HepG2 (cell line): ENCODE results near the gene PIEZO1. TPM values are rescaled to one million over a fixed set of nuclear protein-coding genes. Genes with fewer than 3 reads are reported as not detected.

ENCODE experiments used
- ATAC-seq: fragments of 200-7000 bp; cut with Tn5 transposase; 3 replicates; pipeline ENCODE4 v1.9.1; 2020; ENCODE audit warnings: mild to moderate bottlenecking, moderate library complexity
- BruUV-seq: library from RNA; stranded (reverse); fragments of 400-500 nt; replicated peaks from 2 replicates; lab custom pipeline; 2021; lab: Mats Ljungman, UMichigan
- CTCF ChIA-PET: fragments of 300-600 bp; formaldehyde crosslinking; extraction: SDS; loops from one replicate; lab custom pipeline; 2021; ENCODE audit warnings: low total read pairs, inconsistent platforms, low intra/inter-chr PET ratio; lab: Yijun Ruan, JAX
- POLR2A ChIA-PET: fragments of 350-600 bp; sonication (Branson Sonifier 250); formaldehyde crosslinking; loops from one replicate; lab custom pipeline; 2020; ENCODE audit warnings: antibody characterized with exemption, inconsistent platforms; lab: Yijun Ruan, JAX
- DNase-seq: peaks from one replicate; pipeline ENCODE4 v3.0.0-alpha.2; 2015; ENCODE audit warnings: low spot score
- FAIRE-seq: peaks from 3 replicates; lab custom pipeline; 2011; peaks lifted over from hg19 to GRCh38; lab: Jason Lieb, UNC
- H2AFZ ChIP-seq: one replicate; pipeline ENCODE4 v1.6.1; 2011; ENCODE audit warnings: low read length, inconsistent platforms
- H3K27ac ChIP-seq: fragments of 300-600 bp; 3 replicates; pipeline ENCODE4 v1.8.0; 2011; ENCODE audit warnings: mixed run types, mild to moderate bottlenecking, mixed read lengths, low read length, inconsistent platforms; ENCODE audit not compliant: insufficient read depth; ENCODE audit errors: extremely low read length
- H3K27me3 ChIP-seq, 2 experiments: fragments of 200-600 bp in 1 of 2; 2 replicates in 1 of 2; 3 replicates in 1 of 2; pipeline versions ENCODE4 v1.6.0 to v1.8.0; 2011; ENCODE audit warnings: low read length in 2 of 2, mild to moderate bottlenecking in 2 of 2, moderate library complexity in 2 of 2, inconsistent platforms in 1 of 2; ENCODE audit not compliant: insufficient read depth in 2 of 2, control insufficient read depth in 1 of 2
- H3K36me3 ChIP-seq, 2 experiments: fragments of 200-600 bp in 1 of 2; replicated peaks in 1 of 2; 2 replicates in 1 of 2; 3 replicates in 1 of 2; pipeline versions ENCODE4 v1.5.1 to v1.8.0; 2011; ENCODE audit warnings: low read length in 2 of 2, inconsistent platforms in 1 of 2; ENCODE audit not compliant: insufficient read depth in 2 of 2, control insufficient read depth in 1 of 2
- H3K4me1 ChIP-seq: 2 replicates; pipeline ENCODE4 v1.5.1; 2012; ENCODE audit warnings: low read length, inconsistent platforms; ENCODE audit not compliant: insufficient read depth
- H3K4me2 ChIP-seq: 2 replicates; pipeline ENCODE4 v1.6.0; 2011; ENCODE audit warnings: low read depth, low read length, inconsistent platforms
- H3K4me3 ChIP-seq, 3 experiments: fragments of 200-600 bp in 1 of 3; sonication (generic), shearing (Covaris generic) in 1 of 3; replicated peaks in 1 of 3; 2 replicates each; pipeline ENCODE4 v1.5.1; 2011 to 2016; ENCODE audit warnings: low read length in 3 of 3, inconsistent platforms in 2 of 3, low read depth in 2 of 3, mild to moderate bottlenecking in 2 of 3, control low read depth in 1 of 3, mixed read lengths in 1 of 3; ENCODE audit not compliant: insufficient read depth in 1 of 3
- H3K79me2 ChIP-seq: one replicate; pipeline ENCODE4 v1.6.1; 2011; ENCODE audit warnings: low read length, inconsistent platforms; ENCODE audit not compliant: insufficient read depth
- H3K9ac ChIP-seq: 2 replicates; pipeline ENCODE4 v1.6.0; 2011; ENCODE audit warnings: mild to moderate bottlenecking, low read depth, low read length, inconsistent platforms; ENCODE audit not compliant: insufficient read depth
- H3K9me3 ChIP-seq: 2 replicates; pipeline ENCODE4 v1.5.1; 2012; ENCODE audit warnings: mild to moderate bottlenecking, low read length
- H4K20me1 ChIP-seq: 2 replicates; pipeline ENCODE4 v1.6.0; 2011; ENCODE audit warnings: inconsistent platforms, mild to moderate bottlenecking, low read length, moderate library complexity; ENCODE audit not compliant: insufficient read depth
- AGO2 ChIP-seq: fragments of 200-400 bp; formaldehyde crosslinking; optimal IDR thresholded peaks from 2 replicates; pipeline ENCODE3; 2017; ENCODE audit warnings: mild to moderate bottlenecking, low read depth, low read length, moderate library complexity
- HNRNPUL1 ChIP-seq: fragments of 200-400 bp; formaldehyde crosslinking; IDR thresholded peaks from 2 replicates; pipeline ENCODE4 v1.6.1; 2017; ENCODE audit warnings: low read depth, mild to moderate bottlenecking, low read length, moderate library complexity
- ZNF547 ChIP-seq: sonication (generic); formaldehyde crosslinking; IDR thresholded peaks from 2 replicates; pipeline ENCODE4 v1.5.1; 2020; ENCODE audit warnings: mild to moderate bottlenecking, missing genetic modification reagents
- WGBS: methylation state at CpG from one replicate; pipeline ENCODE4 v1.1.6; 2017; ENCODE audit warnings: low lambda C conversion rate; 5-methylcytosine and 5-hydroxymethylcytosine counted together
- in situ Hi-C: cut with HindIII; loops from 2 replicates; pipeline ENCODE4 v1.10.0; 2017; ENCODE audit warnings: low pct_unique_long_range_greater_than_20kb; ENCODE audit not compliant: extremely low pct_ligation_motif_present
- intact Hi-C: fragments of 100-400 bp; cut with micrococcal nuclease; formaldehyde crosslinking; loops from one replicate; pipeline ENCODE4 v1.10.0; 2022; ENCODE audit not compliant: unreplicated experiment
- polyA plus RNA-seq, 8 experiments: library from polyadenylated mRNA; depleted of rRNA in 3 of 8; stranded (reverse) in 7 of 8; unstranded in 1 of 8; fragments of >200 nt; fragmentation: Illumina TruSeq in 4 of 8; extraction: Trizol in 4 of 8; gene quantifications; 2 replicates each; pipeline versions ENCODE4 v1.2.1 to v1.2.3, GENCODE V29; 2011 to 2016; ENCODE audit warnings: low read depth in 4 of 8, missing spikeins in 1 of 8, mixed read lengths in 1 of 8; ENCODE audit not compliant: insufficient read depth in 1 of 8
- total RNA-seq, 5 experiments: library from RNA; depleted of rRNA; stranded (reverse); fragments of >200 nt; fragmentation: Illumina TruSeq; extraction: Trizol; gene quantifications; 2 replicates each; pipeline ENCODE4 v1.2.3, GENCODE V29; 2016; ENCODE audit warnings: low read depth in 1 of 5
- TF ChIP-seq, protein P1 (sequence below): sonication (generic); formaldehyde crosslinking; conservative IDR thresholded peaks from 2 replicates; pipeline ENCODE4 v1.5.0; 2020; ENCODE audit warnings: missing genetic modification reagents
- TF ChIP-seq, protein P2 (sequence below): sonication (generic); formaldehyde crosslinking; IDR thresholded peaks from 2 replicates; pipeline ENCODE4 v1.8.1; 2022; ENCODE audit warnings: low read depth, mild to moderate bottlenecking, missing genetic modification reagents
- TF ChIP-seq, protein P3 (sequence below): sonication (generic); formaldehyde crosslinking; IDR thresholded peaks from 2 replicates; pipeline ENCODE4 v1.4.0; 2020; ENCODE audit warnings: missing genetic modification reagents; ENCODE audit errors: not compliant biosample characterization

The PIEZO1 gene
- total and polyA plus RNA-seq, 2 of the 13 experiments (the other 11 are each of a cell fraction or from before 2014, with no cell fraction given), result 67.9 to 85.0 TPM

DNA sequence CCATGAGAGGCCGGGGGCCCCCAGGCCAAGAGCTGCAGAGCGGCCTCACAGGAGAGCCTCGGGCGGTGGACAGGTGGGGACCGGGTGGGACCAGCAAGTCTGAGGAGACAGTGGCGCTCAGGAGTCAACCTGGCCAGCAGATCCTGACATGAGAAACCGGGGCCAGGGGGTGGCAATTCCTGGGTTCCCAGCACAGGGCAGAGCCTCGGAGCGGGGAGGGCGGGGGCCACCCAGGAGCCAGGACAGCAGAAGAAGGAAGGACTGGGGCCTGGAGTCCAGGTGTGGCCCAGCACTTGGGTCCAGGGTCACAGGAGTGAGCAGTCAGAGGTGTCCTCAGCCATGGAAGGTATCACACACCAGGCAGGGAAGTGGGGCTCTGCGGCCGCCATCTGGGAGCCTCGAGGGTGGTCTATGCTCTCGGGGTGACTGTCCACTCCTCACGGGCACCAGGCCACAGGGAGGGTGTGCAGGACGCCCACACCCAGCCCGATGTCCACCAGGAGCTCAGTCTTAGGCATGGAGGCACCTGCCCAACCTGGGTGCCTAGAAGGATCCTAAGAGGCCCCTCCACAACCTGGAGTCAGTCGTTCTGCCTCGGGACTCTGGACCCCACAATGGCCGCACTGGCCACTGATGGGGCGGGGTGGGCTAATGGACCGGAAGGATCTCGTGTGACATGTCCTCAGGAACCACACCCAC, 29.1 kb downstream of the PIEZO1 start:
- TF ChIP-seq AGO2, result peak; percentile 36
- TF ChIP-seq, protein P1, sequence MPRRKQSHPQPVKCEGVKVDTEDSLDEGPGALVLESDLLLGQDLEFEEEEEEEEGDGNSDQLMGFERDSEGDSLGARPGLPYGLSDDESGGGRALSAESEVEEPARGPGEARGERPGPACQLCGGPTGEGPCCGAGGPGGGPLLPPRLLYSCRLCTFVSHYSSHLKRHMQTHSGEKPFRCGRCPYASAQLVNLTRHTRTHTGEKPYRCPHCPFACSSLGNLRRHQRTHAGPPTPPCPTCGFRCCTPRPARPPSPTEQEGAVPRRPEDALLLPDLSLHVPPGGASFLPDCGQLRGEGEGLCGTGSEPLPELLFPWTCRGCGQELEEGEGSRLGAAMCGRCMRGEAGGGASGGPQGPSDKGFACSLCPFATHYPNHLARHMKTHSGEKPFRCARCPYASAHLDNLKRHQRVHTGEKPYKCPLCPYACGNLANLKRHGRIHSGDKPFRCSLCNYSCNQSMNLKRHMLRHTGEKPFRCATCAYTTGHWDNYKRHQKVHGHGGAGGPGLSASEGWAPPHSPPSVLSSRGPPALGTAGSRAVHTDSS, result no peak
- H2AFZ ChIP-seq, result no peak overlapping the region
- H4K20me1 ChIP-seq, result peaks cover 4% of the 10 kb centered on the region; the same call in 1 of the 2 replicates
- POLR2A ChIA-PET, result no interaction called here
- peaks cover 0 to 10% of the 10 kb centered on the region in 2 experiments; a peak in 3 of 5 replicates for H3K36me3 ChIP-seq
- H3K4me2 ChIP-seq, result no peak overlapping the region
- peaks cover 21% of the 10 kb centered on the region for H3K79me2 ChIP-seq
- H3K4me1 ChIP-seq, result peaks cover 25% of the 10 kb centered on the region
- no TSS peak for BruUV-seq
- WGBS, result 97% methylated on average over 12 of the region's 23 CpGs
- H3K4me3 ChIP-seq, result no peak overlapping the region
- no peak for FAIRE-seq
- H3K27me3 ChIP-seq, result no peaks in the 10 kb centered on the region
- ATAC-seq, result no peak
- CTCF ChIA-PET, result no interaction called here
- in situ Hi-C loops (loop anchor here (5.0 kb wide), 3 partner anchors 46 to 411 kb away; partner anchors contain the start of genes CDT1, GALNS and TRAPPC2L), intact Hi-C loops (loop anchor here (5.0 kb wide), 2 partner anchors 56 to 101 kb away; partner anchors contain the start of genes APRT, GALNS and TRAPPC2L)
- H3K27ac ChIP-seq, result no peak overlapping the region
- no peak for DNase-seq
- no peak overlapping the region for H3K9ac ChIP-seq
- H3K9me3 ChIP-seq, result no peaks in the 10 kb centered on the region

DNA sequence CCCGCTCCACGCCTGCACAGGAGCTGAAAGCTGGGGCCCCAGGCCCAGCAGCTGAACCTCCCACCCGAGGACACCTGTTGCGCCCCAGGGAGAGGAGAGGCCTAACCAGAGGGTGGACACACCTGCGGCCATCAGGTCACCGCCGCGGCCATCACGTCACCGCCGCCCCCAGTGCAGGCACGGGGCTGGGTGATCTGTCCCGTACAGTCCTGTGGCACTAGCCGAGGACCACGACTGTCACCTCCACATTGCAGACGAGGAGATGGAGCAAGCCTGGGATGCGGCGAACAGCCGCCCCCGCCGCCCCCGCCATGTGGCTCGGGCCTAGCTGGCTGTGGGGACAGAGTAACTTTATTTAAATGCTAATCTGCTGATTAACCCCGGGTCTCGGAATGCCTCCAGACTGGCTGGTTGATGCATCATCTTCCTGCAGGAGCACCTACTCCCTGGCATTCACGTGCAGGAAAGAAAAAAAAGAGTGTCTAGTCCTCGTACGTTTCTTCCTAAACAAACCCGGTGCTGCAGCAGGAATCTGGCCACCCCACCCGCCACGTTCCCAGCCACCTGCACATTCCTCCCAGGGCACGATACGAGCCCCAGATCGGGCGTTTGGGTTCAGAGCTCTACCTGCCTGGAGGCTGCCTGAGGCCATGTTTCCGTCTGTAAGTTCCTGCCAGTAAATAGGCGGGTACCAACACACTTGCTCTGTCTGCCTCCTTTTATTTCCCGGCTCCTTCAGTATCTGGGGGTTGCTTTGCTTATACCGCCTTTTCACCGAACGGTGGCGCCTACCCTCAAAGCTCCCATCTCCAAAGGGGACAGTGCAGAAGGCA, 29.9 kb downstream of the PIEZO1 start:
- FAIRE-seq (no peak), DNase-seq (no peak)
- no peak overlapping the region for H3K9ac ChIP-seq
- no peak overlapping the region for H3K4me2 ChIP-seq
- WGBS, result 88% methylated on average over 38 of the region's 42 CpGs
- TF ChIP-seq, protein P2, sequence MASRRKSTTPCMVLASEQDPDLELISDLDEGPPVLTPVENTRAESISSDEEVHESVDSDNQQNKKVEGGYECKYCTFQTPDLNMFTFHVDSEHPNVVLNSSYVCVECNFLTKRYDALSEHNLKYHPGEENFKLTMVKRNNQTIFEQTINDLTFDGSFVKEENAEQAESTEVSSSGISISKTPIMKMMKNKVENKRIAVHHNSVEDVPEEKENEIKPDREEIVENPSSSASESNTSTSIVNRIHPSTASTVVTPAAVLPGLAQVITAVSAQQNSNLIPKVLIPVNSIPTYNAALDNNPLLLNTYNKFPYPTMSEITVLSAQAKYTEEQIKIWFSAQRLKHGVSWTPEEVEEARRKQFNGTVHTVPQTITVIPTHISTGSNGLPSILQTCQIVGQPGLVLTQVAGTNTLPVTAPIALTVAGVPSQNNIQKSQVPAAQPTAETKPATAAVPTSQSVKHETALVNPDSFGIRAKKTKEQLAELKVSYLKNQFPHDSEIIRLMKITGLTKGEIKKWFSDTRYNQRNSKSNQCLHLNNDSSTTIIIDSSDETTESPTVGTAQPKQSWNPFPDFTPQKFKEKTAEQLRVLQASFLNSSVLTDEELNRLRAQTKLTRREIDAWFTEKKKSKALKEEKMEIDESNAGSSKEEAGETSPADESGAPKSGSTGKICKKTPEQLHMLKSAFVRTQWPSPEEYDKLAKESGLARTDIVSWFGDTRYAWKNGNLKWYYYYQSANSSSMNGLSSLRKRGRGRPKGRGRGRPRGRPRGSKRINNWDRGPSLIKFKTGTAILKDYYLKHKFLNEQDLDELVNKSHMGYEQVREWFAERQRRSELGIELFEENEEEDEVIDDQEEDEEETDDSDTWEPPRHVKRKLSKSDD, result no peak
- TF ChIP-seq, protein P3, sequence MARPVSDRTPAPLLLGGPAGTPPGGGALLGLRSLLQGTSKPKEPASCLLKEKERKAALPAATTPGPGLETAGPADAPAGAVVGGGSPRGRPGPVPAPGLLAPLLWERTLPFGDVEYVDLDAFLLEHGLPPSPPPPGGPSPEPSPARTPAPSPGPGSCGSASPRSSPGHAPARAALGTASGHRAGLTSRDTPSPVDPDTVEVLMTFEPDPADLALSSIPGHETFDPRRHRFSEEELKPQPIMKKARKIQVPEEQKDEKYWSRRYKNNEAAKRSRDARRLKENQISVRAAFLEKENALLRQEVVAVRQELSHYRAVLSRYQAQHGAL (CRISPR knock-in tag), result no peak
- TF ChIP-seq ZNF547 (CRISPR knock-in tag) (no peak), HNRNPUL1 (no peak), AGO2 (peak; percentile 21)
- TF ChIP-seq, all 625 proteins: peak for 1
- POLR2A ChIA-PET, result no interaction called here
- H3K27ac ChIP-seq, result no peak overlapping the region
- intact Hi-C loops, result loop anchor here (5.0 kb wide), 2 partner anchors 57 to 102 kb away; partner anchors contain the start of genes APRT, GALNS and TRAPPC2L
- peaks cover 4% of the 10 kb centered on the region; the same call in 1 of the 2 replicates for H4K20me1 ChIP-seq
- peaks cover 17% of the 10 kb centered on the region for H3K4me1 ChIP-seq
- H3K79me2 ChIP-seq, result peaks cover 21% of the 10 kb centered on the region
- no peak overlapping the region for H2AFZ ChIP-seq
- no peak for ATAC-seq
- no peaks in the 10 kb centered on the region for H3K9me3 ChIP-seq
- CTCF ChIA-PET, result no interaction called here
- H3K4me3 ChIP-seq, result no peak overlapping the region
- H3K27me3 ChIP-seq, result no peaks in the 10 kb centered on the region
- peaks cover 0 to 10% of the 10 kb centered on the region in 2 experiments; a peak in 3 of 5 replicates for H3K36me3 ChIP-seq
- in situ Hi-C loops, result loop anchor here (5.0 kb wide), 3 partner anchors 47 to 412 kb away; partner anchors contain the start of genes CDT1, GALNS and TRAPPC2L
- BruUV-seq, result no TSS peak
